COLO668 (cell line): ENCODE results near the gene ZSWIM5.
"Not testable (repeated sequence)": the region's sequence is repeated elsewhere in the genome, so short reads cannot be mapped to it uniquely, and the experiment has no call there.

Source experiments
- DNase-seq: peaks from one replicate; lab custom pipeline; 2025; ENCODE audit not compliant: unreplicated experiment; lab: John Stamatoyannopoulos, UW

The ZSWIM5 gene

DNA sequence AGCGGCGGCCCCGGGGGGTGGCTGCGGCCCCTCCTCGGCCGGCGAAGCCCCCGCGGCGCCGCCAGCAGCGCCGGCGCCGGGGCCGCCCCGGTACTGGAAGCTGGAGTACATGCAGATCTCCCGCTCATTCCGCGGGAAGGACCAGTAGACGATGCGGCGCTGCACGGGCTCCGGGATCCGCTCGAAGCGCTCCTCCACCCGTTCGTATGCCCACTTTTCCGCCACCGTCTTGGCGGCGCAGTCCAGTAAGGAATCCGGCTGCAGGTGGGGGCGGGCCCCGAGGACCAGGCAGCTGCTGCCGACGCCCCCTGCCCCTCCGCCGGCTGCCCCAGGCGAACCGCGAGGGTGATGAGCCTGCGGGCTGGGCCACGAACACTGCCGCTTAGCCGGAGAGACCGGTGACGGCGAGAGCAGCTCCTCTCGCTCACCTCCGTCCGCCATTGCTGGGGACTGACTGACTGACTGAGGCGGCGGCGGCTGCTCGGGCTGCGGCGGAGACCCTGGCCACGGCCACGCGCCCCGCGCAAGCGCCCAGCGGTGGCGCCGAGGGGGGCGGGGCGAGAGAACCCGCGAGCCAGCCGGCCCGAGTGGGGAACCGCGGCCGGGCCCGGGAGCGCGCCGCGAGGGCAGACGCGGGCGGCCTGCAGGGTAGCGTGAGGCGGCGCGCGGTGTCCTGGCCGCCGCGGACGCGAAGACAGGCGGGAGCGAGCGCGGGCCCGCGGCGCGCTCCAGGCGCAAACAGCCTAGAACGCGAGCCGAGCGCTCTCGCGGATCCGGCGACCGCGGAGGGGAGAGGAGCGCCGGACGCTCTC lies at the start of gene ZSWIM5:
TSS of gene ZSWIM5 (minus strand) at position 696 of the 812 bp plus-strand sequence. CDS start at position 441, 255 bp downstream.
- DNase-seq = peak; percentile 99

DNA sequence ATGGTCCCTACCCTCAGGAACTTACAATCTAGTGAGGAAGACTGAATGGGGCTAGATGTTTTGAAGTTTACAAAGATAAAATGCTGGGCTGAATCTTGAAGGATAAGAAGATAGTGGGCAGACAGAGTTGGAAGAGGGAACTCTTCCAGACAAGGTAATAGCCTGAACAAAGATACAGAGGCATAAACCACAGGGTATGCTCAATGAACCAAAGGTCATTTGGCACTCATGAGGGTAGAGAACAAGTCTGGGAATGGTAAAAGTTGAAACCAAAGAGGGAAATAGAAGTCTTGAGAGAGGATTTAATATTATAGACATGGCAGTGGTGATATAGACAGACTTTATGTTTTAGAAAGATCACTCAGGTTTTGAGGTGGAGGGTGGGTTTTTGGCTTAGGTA lies 48.1 kb upstream of the ZSWIM5 start:
- DNase-seq = no peak

DNA sequence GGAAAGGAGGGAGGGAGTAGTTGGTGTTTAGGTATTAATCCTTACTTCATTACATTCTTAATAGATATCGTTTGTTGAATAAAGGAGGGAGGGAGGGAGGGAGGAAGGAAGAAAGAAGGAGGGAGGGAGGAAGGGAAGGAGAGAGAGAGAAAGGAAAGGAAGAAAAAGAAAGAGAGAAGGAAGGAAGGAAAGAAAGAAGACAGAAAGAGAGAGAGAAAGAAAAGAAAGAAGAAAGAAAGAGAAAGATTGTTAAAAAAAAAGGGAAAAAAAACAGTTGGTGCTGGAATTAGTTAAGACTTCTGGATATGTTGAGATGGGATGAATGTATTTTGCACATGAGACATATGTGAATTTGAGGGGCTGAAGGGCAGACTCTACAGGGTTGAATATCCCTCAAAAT lies 44.1 kb upstream of the ZSWIM5 start:
- DNase-seq = no peak

DNA sequence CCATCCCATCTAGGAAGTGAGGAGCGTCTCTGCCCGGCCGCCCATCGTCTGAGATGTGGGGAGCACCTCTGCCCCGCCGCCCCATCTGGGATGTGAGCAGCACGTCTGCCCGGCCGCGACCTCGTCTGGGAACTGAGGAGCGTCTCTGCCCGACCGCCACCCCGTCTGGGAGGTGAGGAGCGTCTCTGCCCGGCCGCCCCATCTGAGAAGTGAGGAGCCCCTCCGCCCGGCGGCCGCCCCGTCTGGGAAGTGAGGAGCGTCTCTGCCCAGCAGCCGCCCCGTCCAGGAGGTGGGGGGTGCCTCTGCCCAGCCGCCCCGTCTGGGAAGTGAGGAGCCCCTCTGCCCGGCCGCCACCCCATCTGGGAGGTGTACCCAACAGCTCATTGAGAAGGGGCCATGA lies 41.6 kb upstream of the ZSWIM5 start:
- not testable (repeated sequence) for DNase-seq

DNA sequence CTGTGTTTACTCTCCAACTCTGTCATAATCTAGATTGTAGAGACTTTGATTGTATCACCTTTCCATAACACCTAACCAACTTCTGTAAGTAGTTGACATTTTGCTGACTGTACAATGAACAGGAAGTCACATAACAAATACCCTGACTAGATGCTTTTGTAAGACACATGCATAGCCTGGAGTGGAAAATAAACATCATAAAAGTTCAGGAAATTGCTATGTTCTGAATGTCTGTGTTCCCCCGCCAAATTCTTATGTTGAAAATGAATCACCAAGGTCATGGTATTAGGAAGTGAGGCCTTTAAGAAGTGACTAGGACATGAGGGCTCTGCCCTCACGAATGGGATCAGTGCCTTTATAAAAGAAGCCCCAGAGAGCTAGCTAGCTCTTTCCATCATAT lies 40.4 kb upstream of the ZSWIM5 start:
- DNase-seq = no peak

DNA sequence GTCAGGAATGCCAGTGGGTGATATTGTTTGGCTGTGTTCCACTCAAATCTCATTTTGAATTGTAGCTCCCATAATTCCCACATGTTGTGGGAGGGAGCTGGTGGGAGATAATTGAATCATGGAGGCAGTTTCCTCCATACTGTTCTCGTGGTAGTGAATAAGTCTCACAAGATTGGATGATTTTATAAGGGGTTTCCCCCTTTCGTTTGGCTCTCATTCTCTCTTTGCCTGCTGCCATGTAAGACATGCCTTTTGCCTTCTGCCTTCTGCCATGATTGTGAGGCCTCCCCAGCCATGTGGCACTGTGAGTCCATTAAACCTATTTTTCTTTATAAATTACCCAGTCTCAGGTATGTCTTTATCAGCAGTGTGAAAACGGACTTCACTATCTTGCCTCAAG lies 40.0 kb upstream of the ZSWIM5 start:
- not testable (repeated sequence) for DNase-seq

DNA sequence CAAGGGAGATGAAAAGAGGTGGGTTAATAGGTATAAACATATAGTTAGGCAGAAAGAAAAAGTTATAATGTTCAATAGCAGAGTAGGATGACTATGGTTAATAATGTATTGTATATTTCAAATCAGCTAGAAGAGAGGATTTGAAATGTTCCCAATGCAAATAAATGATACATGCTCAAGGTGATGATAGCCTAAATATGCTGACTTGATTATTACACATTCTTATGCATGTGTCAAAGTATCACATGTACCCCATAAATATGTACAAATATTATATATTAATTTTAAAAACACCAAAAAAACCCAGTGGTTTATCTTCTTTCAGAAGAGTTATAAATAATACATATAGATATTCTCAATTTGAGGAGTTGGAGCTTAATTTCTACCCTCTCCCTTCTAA lies 38.3 kb upstream of the ZSWIM5 start:
- no peak for DNase-seq

DNA sequence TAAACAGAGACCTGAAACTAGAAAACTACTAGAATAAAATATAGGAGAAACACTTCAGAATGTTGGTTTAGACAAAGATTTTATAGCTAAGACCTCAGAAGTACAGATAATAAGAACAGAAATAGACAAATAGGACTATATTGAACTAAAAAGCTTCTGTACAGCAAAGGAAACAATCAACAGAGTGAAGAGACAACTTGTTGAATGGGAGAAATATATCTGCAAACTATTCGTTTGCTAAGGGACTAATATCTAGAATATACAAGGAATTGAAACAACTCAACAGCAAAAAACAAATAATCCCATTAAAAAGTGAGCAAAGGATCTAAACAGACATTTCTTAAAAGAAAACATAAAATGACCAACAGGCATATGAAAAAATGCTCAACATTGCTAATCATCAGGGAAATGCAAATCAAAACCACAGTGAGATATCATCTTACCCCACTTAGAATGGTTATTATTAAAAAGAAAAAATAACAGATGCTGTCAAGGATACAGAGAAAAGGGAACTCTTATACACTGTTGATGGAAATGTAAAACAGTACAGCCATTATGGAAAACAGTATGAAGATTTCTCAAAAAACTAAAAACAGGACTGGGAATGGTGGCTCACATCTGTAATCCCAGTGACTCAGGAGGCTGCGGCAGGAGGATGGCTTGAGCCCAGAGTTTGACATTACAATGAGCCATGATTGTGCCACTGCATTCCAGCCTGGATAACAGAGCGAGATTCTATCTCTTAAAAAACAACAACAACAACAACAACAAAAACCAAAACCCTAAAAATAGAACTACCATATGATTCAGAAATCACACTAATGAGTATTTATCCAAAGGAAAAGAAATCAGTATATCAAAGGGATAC lies 37.3 kb upstream of the ZSWIM5 start:
- no peak for DNase-seq

DNA sequence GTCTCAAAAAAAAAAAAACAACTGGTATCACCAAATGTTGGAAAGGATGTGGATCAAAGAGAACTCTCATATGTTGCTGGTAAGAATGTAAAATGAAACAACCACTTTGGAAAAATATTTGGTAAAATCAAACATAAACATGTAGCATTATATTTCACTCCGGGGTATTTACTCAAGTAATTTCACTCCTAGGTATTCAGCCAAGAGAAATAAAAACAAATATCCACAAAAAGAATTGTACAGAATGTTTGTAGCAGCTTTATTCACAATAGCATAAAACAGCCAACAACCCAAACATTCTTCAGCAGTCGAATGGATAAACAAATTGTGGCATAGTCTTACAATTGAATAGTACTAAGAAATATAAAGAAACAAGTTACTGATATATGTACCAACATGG lies 32.4 kb upstream of the ZSWIM5 start:
- DNase-seq = no peak

DNA sequence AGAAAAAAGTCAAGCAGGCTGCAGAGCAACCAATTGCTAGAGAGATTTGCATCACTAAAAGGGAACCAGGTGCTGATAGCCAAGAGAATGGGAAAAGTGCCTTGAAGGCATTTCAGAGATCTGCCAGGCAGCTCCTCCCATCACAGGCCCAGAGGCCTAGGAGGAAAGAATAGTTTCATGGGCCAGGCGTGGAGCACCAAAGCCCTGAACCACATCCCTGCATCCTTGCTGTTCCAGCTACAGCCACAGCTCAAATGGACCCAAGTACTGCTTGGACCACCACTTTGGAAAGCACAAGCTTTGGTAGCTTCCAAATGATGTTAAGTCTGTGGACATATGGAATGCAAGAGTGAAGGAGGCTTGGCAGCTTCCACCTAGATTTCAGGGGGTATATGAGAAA lies 29.7 kb upstream of the ZSWIM5 start:
- no peak for DNase-seq

DNA sequence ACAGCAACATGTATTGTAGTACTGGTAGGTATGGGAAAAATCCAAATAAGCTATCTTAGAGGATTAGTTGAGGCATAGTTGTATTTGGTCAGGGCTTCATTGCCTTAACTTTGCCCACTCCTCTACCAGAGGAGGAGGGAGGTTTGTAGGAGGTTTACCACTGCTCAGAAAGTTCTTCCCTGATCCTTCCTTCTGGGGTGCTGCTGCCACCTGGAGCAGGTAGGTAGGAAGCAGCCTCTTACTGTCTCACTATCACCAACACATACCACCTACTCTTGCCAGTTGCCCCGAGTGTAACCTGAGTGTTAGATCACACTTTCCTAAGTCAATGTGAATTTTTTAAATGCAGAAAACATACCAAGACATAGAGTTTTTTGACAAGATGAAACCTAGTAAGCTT lies 24.1 kb upstream of the ZSWIM5 start:
- DNase-seq = peak; percentile 42

DNA sequence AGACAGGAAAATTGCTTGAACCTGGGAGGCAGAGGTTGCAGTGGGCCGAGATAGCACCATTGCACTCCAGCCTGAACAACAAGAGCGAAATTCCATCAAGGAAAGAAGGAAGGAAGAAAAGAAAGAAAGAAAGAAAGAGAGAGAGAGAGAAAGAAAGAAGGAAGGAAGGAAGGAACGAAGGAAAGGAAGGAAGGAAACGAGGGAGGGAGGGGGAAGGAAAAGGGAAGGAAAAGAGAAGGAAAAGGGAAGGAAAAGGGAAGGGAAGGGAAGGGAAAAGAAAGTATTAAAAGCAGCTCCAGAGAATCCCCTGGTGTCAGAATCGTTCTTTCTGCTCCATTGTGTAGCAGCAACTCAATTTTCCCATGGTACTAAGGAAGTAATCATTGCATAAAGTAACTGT lies 19.2 kb upstream of the ZSWIM5 start:
- no peak for DNase-seq

DNA sequence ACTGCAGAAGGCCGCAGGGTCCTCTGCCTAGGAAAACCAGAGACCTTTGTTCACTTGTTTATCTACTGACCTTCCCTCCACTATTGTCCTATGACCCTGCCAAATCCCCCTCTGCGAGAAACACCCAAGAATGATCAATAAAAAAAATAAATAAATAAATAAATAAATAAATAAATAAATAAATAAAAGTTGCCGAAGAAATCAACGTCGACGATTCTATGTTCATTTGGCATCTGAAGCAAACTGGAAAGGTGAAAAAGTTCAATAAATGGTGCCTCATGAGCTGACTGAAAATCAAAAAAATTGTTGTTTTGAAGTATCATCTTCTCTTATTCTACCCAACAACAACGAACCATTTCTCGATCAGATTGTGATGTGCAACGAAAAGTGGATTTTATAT lies 17.3 kb upstream of the ZSWIM5 start:
- not testable (repeated sequence) for DNase-seq

DNA sequence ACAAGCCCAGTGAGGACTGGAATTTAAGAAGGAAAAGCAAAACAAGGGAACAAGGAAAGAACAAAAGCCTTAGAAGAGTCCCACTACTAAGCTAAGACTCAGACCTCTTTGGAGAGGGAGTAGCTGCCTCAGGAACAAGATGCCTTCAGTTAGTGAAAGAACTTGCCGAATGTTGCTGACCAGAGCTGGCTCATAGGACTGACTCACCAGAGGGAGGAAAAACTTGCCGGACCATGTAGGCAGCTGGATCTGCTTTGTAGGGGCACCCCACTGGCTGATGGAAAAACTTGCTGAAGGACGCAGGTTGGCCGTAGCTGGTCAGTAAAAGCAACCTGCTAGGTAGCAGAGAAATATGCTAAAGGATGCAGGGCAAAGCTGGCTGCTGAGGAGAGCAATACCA lies 15.3 kb upstream of the ZSWIM5 start:
- no peak for DNase-seq

DNA sequence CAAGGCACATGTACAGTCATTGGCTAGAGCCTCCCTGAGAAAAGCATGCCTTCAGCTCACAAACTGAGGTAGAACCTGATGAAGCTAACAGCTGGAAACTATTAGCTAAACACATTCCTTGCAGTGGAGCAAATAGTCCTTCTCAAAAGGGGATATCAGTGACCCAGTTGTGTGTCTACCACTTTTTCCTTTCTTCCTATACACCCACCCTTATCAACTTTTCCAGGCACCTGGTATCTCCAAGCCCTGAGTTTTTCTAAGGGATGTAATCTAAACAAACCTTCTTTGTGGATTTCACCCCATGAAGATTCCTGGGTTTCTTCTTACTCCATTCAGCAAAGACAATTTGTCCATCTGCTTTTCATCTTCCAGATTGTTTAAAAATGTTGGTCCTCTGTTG lies 10.5 kb upstream of the ZSWIM5 start:
- no peak for DNase-seq

DNA sequence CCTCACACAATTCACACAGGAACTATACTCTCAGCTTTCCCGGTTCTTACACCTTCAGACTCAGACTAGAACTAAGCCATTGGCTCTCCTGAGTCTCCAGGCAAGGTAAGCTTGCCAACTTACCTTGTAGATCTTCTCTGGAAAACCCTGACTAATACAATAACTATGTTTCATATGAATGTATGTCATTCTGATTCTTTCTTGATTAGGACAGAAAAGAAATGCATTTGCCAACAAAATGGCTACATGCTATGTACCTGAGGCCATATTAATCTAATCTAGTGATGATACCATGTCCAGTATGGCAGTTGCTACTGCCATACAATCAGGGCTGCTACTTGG lies 9.8 kb upstream of the ZSWIM5 start:
- DNase-seq = no peak

DNA sequence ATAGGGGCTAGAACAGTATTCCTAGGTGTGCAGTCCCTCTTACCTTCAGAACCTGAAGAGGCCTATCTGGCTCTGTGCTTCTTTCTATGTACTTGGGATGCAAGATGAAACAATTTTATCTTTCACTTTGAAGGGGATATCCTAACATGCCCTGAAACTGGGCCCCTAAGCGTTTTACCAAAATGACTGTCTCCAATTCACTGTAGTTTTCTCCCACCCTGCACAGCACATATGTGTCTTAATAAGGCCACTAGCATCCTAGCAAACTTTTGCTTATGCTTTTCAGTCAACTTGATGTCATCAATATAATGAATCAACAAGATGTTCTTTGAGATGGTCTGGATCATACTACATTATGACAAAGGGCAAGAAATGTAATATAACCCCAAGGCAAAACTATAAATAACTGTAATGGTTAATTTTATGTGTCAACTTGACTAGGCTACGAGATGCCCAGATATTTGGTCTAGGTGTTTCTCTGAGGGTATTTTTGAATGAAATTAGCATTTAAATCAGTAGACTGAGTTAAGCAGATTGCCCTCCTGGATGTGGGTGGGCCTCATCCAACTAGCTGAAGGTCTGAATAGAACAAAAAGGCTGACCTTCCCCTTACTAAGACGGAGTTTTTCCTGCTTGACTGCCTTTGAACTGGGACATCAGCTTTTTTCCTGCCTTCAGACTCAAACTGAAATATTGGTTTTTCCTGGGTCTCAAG lies 9.2 kb upstream of the ZSWIM5 start:
- DNase-seq = no peak

DNA sequence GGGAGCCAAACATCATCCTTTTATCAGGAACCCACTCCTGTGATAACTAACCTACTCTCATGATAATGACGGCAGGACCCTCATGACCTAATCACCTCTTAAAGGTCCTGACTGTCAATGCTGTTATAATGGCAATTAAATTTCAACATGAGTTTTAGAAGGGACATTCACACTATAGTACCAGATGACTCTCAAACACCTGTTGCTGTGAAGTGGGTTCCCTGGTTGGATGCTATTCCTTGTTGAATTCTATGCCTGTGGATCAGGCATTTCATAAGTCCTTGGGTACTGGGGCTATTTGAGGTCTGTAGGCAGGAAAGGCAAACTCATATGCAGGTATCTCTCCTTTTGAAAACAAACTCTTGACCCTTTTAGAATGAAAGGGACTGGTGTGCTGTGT lies 7.5 kb upstream of the ZSWIM5 start:
- no peak for DNase-seq

DNA sequence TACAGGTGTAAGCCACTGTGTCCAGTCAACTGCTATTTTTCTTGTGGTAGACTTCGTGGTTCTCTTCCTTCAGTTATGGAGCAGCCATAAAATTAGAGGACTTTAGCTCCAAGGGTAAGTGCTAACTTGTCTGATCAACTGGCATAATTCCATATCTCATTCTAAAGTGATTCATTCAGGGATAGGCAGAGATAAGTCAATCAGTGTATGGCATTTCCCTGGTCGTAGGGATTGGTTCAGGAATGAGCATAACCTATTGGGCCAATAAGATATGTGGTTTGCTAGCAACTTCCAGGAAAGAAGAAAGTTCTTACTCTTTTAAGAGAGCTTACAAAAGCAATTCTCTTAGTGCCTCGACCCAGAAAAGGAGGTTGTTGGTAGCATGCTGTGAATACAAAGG lies 4.7 kb upstream of the ZSWIM5 start:
- DNase-seq = no peak

DNA sequence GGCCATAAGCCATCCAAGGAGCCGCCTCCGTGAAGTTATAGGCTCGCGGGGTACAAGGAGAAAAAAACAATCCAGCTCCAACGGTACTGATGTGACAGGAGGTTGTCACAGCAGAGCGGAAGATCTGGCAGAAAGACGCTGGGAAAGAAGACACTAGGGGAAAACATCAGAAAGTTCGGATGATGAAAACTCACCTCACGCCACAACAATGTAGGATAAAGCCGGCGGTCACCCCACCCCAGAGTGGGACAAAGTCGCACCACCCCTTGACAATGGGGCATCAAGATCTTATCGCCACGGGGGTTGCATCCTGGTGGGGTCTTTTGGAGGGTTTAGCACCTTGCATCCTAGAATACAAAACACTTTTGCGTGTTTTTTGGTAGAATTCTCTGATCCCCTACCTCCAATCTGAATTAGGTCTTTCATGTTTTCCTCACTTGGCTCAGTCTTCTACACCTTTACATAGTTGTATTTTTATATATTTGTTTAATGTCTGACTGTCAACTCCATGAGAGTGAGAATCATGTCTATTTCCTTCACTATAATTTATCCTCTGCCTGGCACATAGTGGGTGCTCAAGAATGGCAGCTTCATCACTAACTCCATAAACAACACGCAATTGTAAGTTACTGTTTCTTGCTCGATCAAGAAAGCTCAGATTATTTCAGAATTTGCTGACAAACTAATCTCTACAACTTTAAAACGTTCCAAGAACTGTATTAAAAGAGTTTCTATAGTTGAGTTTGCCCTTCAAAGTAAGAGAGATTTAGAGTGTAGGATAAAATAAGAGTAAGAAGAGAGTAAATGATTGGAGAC lies 611 bp upstream of the ZSWIM5 start:
- DNase-seq = no peak
